Coronary artery (tissue), 2 donors: Measurements from ENCODE around the gene PHKA2.

Experiments
- DNase-seq: peaks from one replicate; pipeline ENCODE4 v3.0.0-alpha.2; 2017; ENCODE audit warnings: low spot score
- H3K27ac ChIP-seq, 2 donors: fragments of 200-600 bp; sonication (generic); one replicate each; pipeline ENCODE4 v1.5.1; 2016 to 2019
- H3K4me3 ChIP-seq: fragments of 200-600 bp; sonication (generic); 2 replicates; pipeline ENCODE4 v1.5.1; 2016; ENCODE audit warnings: mild to moderate bottlenecking, moderate library complexity
- CTCF ChIP-seq: fragments of 200-600 bp; sonication (generic); IDR thresholded peaks from one replicate; pipeline ENCODE4 v1.5.1; 2019; ENCODE audit warnings: antibody characterized with exemption

Gene PHKA2

GRCh38 chrX:18898492-18898891 lies 85.4 kb downstream of the PHKA2 start:
- DNase-seq = no peak
- H3K4me3 ChIP-seq = no peak overlapping the region
- H3K27ac ChIP-seq = no peak overlapping the region
- TF ChIP-seq CTCF = no peak

GRCh38 chrX:18898091-18898490 lies 85.8 kb downstream of the PHKA2 start:
- Histone ChIP-seq H3K4me3 (no peak overlapping the region), H3K27ac (no peak overlapping the region)
- DNase-seq = no peak
- no peak for TF ChIP-seq CTCF

GRCh38 chrX:18897611-18898010 lies 86.3 kb downstream of the PHKA2 start:
- no peak overlapping the region for H3K27ac ChIP-seq
- TF ChIP-seq CTCF = no peak
- no peak for DNase-seq
- no peak overlapping the region for H3K4me3 ChIP-seq

- H3K27ac ChIP-seq = peak overlapping the region; percentile 80 to 83
- TF ChIP-seq CTCF = no peak
- no peak overlapping the region for H3K4me3 ChIP-seq
- DNase-seq = no peak
Measured at GRCh38 chrX:18896680-18897544, 87.0 kb downstream of the PHKA2 start.

- H3K27ac ChIP-seq = peak overlapping the region; percentile 80 to 86
- H3K4me3 ChIP-seq = peak overlapping the region; percentile 14
- DNase-seq = peak; percentile 85
- peak; percentile 46 for TF ChIP-seq CTCF
Measured at GRCh38 chrX:18895189-18895951, 88.5 kb downstream of the PHKA2 start.

- no peak overlapping the region for H3K4me3 ChIP-seq
- no peak for DNase-seq
- H3K27ac ChIP-seq = peak overlapping the region in 1 of 2 donors; percentile 86
- TF ChIP-seq CTCF = no peak
Measured at GRCh38 chrX:18894156-18894555, 89.8 kb downstream of the PHKA2 start.
